Skin of body (tissue), 2 donors: ENCODE measurements around the gene ALDH1L2. TPM values are rescaled to one million over a fixed set of nuclear protein-coding genes. Genes with fewer than 3 reads are reported as not detected.
"Not testable (repeated sequence)": the region's sequence is repeated elsewhere in the genome, so short reads cannot be mapped to it uniquely, and the experiment has no call there.

Experiments used
- DNase-seq: peaks from one replicate; lab custom pipeline; 2025; lab: John Stamatoyannopoulos, UW
- total RNA-seq: library from RNA; depleted of rRNA; stranded (reverse); fragments of >200 nt; gene quantifications from one replicate; pipeline ENCODE4 v1.2.3, GENCODE V29; 2014

Gene ALDH1L2
- total RNA-seq: 21.9 TPM

DNA sequence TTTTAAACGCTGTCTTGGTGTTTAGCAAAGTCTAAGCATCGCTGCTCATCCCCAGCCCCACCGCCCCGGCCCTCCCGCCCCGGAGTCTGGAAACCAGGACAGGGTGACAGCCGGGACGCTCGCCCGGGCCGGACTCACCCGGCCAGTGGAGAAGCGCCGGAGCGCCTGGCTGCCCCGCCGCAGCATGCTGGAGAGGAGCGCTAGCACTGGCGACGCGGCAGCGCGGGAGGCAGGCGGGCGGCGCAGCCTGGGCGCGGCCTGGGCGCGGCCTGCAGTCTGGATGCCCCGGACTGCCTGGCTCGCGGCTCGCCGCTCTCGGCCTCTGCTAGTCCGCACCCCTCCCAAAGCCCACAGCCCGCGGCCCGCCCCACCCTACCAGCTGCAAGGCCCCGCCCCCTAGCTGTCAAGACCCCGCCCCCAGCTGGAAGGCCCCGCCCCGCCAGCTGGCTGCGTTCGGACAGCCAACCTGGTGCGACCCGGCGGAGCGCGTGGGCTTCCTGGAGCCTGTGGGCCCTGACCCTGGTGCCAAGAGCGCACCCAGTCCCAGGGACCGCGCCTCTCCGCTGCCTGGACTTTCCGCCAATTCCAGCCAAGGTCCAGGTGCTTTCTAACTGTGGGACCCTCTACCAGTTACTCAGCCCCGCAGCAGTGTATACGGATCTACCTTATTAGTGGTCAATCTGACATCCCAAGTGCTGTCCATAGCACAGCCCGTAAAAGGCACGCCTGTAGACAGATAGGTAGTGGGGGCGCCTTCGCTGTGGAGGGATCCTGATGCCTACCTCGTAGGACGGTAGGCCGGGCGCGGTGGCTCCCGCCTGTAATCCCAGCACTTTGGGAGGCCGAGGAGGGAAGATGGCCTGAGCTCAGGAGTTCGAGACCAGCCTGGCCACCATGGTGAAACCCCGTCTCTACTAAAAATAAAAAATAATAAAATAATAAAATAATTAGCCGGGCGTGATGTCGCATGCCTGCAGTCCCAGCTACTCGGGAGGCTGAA is at the start of gene ALDH1L2:
TSS of gene ALDH1L2 (minus strand) at position 208 of the 1,000 bp plus-strand sequence. CDS start at position 186, 22 bp downstream.
- DNase-seq: peak; percentile 35

DNA sequence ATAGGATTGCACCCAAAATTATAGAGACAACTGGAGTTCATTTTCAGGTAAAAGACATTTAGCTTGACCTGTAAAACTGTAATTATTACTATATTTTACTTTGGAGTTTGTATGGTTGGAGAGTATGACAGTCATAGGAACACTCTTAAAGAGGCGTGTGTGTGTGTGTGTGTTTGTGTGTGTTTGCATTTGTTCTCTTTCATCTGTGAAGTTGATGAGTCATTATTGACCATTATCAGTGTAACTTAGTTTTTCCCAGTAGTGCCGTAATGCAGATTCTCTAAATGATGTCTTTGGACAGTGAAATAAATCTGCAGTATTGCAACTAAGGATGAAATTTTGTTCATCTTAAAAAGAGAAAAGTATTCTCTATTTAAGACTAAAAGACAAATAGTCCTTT is 36.3 kb upstream of the ALDH1L2 start:
- no peak for DNase-seq

DNA sequence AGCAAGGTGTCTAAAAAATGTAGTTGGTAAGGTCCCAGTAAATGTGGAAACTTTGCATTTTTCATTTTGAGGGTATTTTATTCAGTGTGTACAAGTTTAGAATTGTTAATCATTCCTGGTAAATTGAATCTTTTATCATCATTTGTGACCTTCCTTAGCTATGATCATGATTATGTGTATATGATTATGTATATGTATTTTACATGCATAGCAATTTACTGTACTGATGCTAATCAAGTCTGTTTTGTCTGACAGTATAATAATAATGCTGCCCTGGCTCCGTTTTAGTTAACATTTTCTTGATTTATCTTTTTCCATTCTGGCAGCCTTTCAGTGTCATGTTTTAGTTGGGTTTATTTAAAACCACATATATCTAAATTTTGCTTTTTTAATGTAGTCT is 32.7 kb upstream of the ALDH1L2 start:
- DNase-seq: no peak

DNA sequence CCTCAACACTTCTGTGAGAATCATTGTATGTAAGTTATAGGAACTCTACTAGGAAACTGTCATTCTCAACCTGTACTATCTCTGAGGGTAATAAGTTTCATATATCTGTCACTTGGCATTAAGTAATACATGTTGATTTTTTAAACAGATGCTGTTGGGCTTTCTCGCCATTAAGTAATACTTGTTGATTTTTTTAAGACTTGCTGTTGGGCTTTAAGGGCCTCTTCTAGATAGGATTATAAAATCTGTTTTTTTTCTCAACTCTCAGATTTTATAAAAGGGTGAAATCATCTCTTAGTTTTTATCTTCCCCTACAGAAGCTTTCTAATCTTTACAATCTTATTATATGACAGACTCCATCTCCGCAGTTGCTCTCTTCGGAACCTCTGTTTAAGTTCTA is 28.8 kb upstream of the ALDH1L2 start:
- DNase-seq: peak; percentile 1

DNA sequence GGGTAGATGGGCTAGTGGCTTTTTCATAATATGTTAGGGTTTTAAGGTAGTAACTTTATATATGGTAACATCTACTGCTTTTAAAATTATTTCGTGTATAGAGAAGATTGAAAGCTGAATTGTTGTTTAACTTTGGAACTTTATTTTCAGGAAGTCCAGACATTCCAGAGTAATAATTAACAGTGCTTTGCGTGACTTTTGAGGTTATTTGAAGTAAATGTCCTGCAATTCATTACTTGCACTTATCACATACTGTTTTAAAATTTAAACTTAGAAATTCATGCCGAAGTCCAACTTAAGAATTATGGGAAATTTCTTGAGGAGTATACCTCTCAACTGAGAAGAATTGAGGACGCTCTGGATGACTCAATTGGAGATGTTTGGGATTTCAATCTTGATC is 26.6 kb upstream of the ALDH1L2 start:
- no peak for DNase-seq

DNA sequence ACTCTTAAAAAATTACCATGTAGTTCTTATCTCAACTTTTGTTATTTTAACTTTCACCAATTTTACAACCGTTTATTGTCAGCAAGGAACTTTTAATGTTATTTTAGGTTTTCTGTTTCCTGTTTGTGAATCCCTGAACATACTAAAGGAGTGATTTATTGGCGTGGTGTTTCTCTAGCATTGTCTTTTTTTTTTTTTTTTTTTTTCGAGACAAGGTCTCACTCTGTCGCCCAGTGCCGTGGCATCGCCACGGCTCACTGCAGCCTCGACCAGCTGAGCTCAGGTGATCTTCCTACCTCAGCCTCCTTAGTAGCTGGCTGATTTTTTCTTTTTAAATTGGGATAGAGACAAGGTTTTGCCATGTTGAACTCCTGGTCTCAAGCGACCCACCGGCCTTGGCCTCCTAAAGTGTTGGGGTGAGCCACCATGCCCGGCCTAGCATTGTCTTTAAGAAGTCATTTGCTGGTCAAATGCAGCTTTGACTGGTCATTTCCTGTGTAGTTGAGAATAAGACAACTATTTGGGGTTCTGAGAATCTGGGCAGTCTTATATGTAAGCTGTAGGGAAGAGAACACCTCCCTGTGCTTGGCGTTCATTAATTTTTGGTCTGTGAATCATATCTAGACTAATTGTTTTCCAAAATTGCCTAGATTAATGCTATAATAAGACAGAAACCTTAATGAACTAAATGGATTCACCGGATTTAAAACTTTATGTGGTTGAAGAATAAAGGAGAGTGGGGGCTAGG is 25.4 kb upstream of the ALDH1L2 start:
- peak; percentile 3 for DNase-seq

DNA sequence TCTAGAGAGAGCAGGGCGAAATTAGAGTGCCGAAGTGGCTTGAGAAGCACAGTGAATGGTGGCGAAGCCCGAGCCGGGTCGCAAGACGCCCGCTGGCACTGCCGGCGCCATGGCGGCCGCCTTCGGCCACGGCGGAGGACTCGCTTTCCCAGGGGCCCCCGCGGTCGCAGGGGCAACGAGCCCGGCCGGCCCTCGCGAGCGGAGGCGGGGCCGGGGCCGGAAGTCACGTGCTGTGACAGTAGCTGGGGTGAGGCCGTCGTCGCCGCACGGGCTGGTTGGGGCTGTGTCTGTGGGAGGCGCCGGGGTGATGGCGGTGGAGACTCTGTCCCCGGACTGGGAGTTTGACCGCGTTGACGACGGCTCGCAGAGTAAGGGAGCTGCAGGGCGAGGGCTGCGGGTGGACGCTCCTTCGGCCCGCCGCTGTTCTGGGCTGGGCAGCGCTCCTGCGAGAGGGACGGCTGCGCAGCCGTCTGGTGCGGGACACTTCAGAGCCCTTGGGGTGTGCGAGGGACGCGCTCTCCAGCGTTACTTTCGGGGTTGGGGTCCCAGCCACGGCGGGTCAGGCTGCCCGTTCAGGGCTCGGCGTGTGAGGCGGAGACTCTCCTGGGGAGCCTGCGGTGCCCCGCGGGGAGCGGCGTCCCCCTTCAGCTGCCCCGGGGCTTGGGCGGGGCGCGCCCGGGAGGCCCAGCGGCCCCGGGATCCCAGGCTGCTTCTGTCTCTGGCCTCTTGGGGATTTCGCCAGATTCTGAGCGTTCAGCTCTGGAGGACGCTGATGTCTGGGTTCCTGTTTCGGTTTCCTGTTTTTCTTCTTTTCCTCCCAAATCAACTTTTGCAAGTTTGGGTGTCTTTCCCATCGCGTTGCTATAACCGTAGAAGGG is 23.5 kb upstream of the ALDH1L2 start, which contains the start of gene WASHC4:
TSS of gene WASHC4 (plus strand) at position 238 of the 878 bp plus-strand sequence. CDS start at position 308, 70 bp downstream.
- peak; percentile 88 for DNase-seq

DNA sequence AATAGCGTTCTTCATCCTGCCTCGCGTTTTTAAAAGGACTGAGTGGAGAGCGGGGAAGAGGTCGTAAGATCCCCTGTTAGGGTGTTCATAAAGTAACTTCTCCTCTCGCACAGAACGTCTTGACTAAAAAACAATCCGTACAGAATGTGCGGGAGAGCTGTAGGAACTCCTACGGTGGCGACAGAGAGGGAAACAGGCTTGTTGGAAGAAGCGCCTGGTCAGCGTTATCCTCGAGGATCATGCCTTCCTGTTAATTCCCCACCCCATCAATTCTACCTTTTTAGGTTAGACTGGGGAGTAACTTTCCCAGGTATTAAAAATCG is 22.9 kb upstream of the ALDH1L2 start:
- peak; percentile 66 for DNase-seq

DNA sequence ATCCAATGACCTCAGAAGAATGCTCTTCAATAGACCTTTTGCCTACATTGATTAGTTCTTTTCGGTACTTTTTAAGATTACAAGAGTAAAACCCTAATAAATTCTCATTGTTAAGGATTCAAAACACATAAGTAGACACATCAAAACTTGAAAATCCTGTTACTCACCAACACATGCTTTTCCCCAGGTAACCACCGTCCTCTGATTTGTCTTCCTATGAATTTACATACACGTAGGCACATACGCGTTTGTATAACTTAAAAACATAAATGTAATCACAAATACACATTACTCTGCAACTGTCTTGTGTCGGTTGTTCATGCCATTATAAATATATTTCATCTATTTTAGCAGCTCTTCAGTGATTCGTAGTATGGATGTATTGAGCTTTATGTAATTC is 22.4 kb upstream of the ALDH1L2 start:
- DNase-seq: peak; percentile 44

DNA sequence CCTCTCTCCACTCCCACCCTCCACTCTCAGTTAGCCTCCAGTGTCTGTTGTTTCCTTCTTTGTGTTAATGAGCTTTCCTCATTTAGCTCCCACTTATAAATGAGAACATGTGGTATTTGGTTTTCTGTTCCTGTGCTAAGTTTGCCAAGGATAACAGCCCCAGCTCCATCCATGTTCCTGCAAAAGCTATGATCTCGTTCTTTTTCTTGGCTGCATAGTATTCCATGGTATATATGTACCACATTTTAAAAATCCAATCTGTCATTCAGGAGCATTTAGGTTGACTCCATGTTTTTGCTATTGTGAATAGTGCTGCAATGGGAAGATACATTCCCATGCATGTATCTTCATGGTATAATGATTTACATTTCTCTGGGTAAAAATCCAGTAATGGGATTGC is 20.5 kb upstream of the ALDH1L2 start:
- DNase-seq: no peak

DNA sequence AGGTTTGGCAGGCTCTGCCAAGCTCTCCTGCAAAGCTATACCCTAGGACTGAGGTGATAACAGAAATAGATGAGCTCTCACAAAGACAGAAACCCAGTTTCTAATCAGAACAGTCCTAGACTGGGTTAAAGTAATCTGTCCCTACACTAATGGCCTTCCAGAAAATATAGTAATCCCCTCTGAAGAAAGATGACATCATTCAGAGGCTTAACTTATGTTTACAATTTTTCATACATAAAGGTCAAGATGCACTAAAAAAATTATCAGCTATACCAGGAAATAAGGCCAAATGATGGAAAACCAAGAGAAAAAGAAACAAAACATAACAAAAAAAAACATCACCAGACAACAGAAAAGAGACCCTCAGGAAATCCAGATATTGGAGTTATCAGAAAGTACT is 18.4 kb upstream of the ALDH1L2 start:
- no peak for DNase-seq

DNA sequence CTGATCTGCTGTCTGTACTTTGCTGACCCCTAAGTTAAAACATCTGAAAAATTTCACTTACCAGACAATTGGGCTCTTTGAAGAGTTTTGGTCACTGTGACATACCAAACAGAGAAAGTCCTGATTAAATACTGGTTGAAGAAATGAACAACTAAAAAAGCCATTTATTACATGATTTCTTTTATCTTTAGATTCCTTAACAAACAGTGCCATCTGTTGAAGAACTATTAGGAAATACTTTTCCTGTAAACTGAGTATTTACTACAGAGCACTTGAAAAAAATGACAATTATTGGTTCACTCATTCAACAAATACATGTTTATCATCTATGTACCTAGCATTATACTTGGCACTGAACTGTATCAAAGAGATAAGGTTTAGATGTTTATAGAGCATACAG is 16.7 kb upstream of the ALDH1L2 start:
- DNase-seq: no peak

DNA sequence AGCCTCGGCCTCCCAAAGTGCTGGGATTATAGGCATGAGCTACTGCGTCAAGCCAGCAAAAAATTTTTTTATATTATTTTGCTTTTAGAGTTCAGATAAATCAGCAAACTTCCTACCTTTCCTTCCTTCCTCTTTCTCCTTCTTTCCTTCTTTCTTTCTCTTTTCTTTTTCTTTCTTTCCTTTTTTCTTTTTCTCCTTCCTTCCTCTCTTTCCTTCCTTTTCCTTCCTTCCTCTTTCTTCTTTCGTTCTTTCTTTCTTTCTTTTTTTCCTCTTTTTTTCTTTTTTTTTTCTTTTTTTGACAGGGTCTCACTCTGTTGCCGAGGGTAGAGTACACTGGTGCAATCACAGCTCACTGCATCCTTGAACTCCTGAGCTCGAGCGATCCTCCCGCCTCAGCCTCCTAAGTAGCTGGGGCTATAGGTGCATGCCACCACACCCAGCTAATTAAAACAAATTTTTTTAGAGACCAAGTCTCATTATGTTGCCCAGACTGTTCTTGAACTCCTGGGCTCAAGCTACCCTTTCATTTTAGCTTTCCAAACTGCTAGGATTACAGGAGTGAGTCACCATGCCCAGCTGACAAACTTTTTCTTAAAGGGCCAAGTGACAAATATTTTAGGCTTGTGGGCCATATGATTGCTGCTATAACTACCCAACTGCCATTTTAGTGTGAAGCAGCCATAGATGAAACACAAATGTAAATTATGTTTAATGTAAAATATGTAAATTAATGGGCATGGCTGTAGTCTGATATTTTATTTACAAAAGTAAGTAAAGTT is 16.1 kb upstream of the ALDH1L2 start:
- no peak for DNase-seq

DNA sequence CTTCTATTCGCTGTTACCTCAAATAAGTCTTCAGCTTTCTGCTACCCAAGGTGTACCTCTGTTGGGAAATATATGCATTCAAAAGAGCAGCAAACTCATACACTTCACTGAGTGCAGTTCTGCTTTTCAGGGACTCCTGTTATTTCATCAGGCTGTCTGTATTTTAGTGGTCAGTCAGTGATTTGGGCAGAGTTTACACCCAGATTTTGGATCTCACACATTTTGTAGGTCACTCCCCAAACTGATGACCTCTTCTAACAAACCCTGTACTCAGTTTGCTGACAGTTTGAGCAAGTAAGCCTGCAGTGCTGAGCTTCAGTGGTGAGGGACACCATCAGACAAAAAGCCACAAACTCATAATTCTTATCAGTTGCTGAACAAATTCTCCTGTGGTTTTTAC is 15.1 kb upstream of the ALDH1L2 start:
- no peak for DNase-seq

DNA sequence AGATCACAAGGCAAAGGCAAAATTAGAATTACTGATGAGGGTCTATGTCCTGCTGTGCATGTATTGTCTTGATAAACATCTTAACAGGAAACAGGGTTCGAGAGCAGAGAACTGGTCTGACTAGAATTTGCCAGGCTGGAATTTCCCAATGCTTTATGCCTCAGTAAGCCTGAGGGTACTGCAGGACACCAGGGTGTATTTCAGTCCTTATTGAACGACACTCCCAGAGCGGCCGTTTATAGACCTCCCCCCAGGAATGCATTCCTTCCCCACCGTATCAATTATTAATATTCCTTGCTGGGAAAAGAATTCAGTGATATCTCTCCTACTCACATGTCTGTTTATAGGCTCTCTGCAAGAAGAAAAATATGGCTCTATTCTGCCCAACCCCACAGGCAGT is 11.1 kb upstream of the ALDH1L2 start:
- DNase-seq: not testable (repeated sequence)

DNA sequence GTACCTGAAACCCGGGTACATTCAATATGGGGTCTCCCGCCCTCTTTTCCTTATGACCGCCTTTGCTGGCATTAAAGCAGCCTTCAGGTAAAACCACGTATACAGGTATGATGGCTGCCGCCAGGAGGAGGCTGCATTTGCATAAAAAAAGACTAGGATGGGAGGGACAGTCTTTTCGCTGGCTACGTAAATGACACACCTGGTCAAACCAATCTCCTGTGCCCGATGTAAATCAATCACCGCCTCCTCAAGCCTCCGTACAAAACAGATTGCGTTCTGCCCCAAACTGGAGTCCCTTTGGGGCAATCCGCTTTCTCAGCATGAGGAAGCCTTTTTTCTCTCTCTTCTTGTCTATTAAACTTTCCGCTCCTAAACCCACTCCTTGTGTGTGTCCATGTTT is 8.1 kb upstream of the ALDH1L2 start:
- no peak for DNase-seq

DNA sequence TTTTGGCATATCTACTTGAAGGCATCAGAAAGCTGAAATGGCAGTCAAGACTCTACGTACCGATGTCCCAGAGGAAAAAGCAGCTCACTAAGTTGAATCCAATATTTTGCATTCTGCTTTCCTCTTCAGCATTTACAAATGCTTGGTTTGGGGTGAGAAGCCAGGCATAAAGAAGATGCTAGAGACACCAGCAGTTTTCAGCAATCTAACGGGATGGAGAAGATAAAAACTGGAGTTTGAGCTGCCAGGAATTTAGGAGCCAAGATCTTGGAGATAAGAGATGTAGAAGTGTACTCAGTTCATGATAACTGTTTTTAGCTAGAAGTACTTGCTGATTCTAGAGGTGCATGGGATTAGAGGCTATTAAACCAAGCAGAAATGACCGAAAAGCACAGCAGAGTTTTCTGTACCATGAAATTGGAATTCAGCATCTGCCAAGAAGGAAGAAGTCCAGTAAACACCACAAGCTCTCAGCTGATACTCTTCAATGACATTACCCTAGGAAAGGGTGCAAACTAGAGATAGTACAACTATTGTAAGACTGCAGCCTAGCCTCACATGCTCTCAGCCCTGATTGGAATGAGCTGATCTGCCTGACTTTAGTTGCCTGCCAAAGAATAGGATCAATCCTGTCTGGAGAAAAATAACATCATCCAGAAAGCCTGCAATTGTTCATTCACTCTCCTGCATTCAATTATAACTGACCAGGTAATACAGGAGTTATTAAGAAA is 7.4 kb upstream of the ALDH1L2 start:
- no peak for DNase-seq

DNA sequence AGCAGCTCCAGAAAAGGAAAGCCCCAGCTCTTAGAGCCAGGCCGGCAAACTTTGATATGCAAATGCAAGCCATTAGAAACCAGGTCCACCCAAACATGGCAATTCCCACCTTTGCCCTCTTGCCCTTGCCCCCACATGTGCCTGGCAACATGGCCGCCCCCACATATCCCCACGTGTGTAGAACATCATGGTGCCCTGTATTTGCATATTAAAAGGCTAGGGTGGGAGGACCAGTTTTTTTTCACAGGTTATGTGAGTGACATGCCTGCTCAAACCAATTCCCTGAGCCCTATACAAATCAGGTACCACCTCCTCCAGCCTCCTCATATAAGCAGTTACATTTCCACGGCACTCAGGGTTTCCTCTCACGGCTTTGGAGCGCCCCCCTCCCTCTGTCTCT is 6.1 kb upstream of the ALDH1L2 start:
- DNase-seq: no peak

DNA sequence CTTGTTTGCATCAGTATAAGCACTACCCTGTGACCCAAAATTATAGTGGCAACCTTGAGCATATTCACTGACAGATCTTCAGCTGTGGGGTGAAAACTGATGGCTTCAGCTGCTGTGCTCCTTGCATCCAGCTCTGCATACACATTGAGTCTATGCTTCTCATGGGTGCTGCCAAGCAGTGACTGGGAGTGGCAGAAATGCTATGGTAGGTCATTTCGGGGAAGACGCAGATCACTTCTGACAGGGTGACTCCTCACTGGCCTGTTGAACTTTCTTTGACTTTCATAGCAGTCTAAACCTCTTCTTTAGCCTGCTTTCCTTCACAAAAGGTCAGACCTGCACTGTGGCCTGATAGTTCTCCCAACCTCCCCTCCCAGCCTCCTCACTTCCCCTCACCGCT is 5.6 kb upstream of the ALDH1L2 start:
- no peak for DNase-seq

DNA sequence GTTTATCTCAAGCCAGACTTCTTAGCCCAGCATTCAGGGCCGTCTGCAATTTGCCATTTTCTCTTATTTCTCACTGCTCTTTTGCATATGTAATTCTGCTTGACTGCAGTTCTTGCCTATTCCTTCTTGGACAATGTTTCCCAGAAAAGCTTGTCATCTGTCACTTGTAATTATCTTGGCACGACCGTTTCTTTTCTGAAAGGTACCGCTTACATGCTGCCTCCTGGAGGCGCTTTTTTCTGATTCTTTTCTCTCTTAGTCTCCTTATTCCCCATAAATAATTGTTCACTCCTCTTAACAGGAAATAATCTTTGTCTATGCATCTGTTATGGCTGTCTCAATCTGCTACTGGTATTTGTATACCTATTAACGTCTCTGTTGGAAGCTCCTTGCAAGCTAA is 1.2 kb upstream of the ALDH1L2 start:
- no peak for DNase-seq
